HEK293 (cell line): ENCODE results near the gene PC.
A peak's percentile ranks its signal among the peaks of the same experiment; 100 is the strongest.

ENCODE experiments used
- GFI1B ChIP-seq: fragments of 450-650 bp; formaldehyde crosslinking; IDR thresholded peaks from 2 replicates; pipeline ENCODE4 v1.5.1; 2016; ENCODE audit warnings: missing biosample characterization, missing genetic modification characterization
- IKZF3 ChIP-seq: fragments of 450-650 bp; IDR thresholded peaks from 2 replicates; pipeline ENCODE4 v1.5.0; 2018; ENCODE audit warnings: missing biosample characterization, mild to moderate bottlenecking, missing genetic modification characterization, moderate library complexity
- MYNN ChIP-seq: fragments of 450-650 bp; formaldehyde crosslinking; IDR thresholded peaks from 2 replicates; pipeline ENCODE4 v1.5.1; 2016; ENCODE audit warnings: missing biosample characterization, missing genetic modification characterization, borderline replicate concordance
- OSR2 ChIP-seq: fragments of 450-650 bp; formaldehyde crosslinking; IDR thresholded peaks from 2 replicates; pipeline ENCODE4 v1.5.1; 2016; ENCODE audit warnings: missing biosample characterization, missing genetic modification characterization
- YY1 ChIP-seq: fragments of 450-650 bp; formaldehyde crosslinking; IDR thresholded peaks from 2 replicates; pipeline ENCODE4 v1.5.1; 2018; ENCODE audit warnings: missing biosample characterization, missing genetic modification characterization
- YY2 ChIP-seq: fragments of 450-650 bp; formaldehyde crosslinking; IDR thresholded peaks from 2 replicates; pipeline ENCODE4 v1.5.1; 2016; ENCODE audit warnings: missing biosample characterization, missing genetic modification characterization
- ZBTB21 ChIP-seq: fragments of 450-650 bp; formaldehyde crosslinking; IDR thresholded peaks from 2 replicates; pipeline ENCODE4 v1.5.1; 2017; ENCODE audit warnings: missing biosample characterization, missing genetic modification characterization
- ZBTB7A ChIP-seq: fragments of 450-650 bp; formaldehyde crosslinking; IDR thresholded peaks from 2 replicates; pipeline ENCODE4 v1.5.1; 2016; ENCODE audit warnings: low read depth, missing biosample characterization, missing genetic modification characterization
- ZEB2 ChIP-seq: fragments of 450-650 bp; formaldehyde crosslinking; IDR thresholded peaks from 2 replicates; pipeline ENCODE4 v1.5.1; 2016; ENCODE audit warnings: missing biosample characterization, missing genetic modification characterization
- ZNF146 ChIP-seq: fragments of 450-650 bp; formaldehyde crosslinking; IDR thresholded peaks from 2 replicates; pipeline ENCODE4 v1.5.1; 2016; ENCODE audit warnings: missing biosample characterization, missing genetic modification characterization
- ZNF155 ChIP-seq: fragments of 450-650 bp; formaldehyde crosslinking; IDR thresholded peaks from 2 replicates; pipeline ENCODE4 v1.5.1; 2016; ENCODE audit warnings: missing biosample characterization, missing genetic modification characterization
- ZNF221 ChIP-seq: fragments of 450-650 bp; formaldehyde crosslinking; IDR thresholded peaks from 2 replicates; pipeline ENCODE4 v1.5.1; 2017; ENCODE audit warnings: missing biosample characterization, missing genetic modification characterization, borderline replicate concordance
- ZNF350 ChIP-seq: fragments of 450-650 bp; formaldehyde crosslinking; IDR thresholded peaks from 2 replicates; pipeline ENCODE4 v1.5.0; 2017; ENCODE audit warnings: missing biosample characterization, mild to moderate bottlenecking, missing genetic modification characterization
- ZNF366 ChIP-seq: fragments of 450-650 bp; formaldehyde crosslinking; conservative IDR thresholded peaks from 2 replicates; pipeline ENCODE4 v1.5.1; 2016; ENCODE audit warnings: missing biosample characterization, missing genetic modification characterization
- ZNF37A ChIP-seq: fragments of 450-650 bp; IDR thresholded peaks from 2 replicates; pipeline ENCODE4 v1.5.1; 2018; ENCODE audit warnings: missing biosample characterization, missing genetic modification characterization
- ZNF48 ChIP-seq: fragments of 450-650 bp; formaldehyde crosslinking; IDR thresholded peaks from 2 replicates; pipeline ENCODE4 v1.5.1; 2016; ENCODE audit warnings: missing biosample characterization, missing genetic modification characterization
- ZNF514 ChIP-seq: fragments of 450-650 bp; formaldehyde crosslinking; IDR thresholded peaks from 2 replicates; pipeline ENCODE4 v1.5.1; 2016; ENCODE audit warnings: missing biosample characterization, missing genetic modification characterization
- ZNF558 ChIP-seq: fragments of 450-650 bp; formaldehyde crosslinking; IDR thresholded peaks from 2 replicates; pipeline ENCODE4 v1.5.1; 2016; ENCODE audit warnings: missing biosample characterization, missing genetic modification characterization
- ZNF621 ChIP-seq: fragments of 450-650 bp; formaldehyde crosslinking; IDR thresholded peaks from 2 replicates; pipeline ENCODE4 v1.5.1; 2017; ENCODE audit warnings: missing biosample characterization, missing genetic modification characterization
- ZNF768 ChIP-seq: fragments of 450-650 bp; formaldehyde crosslinking; IDR thresholded peaks from 2 replicates; pipeline ENCODE4 v1.5.1; 2018; ENCODE audit warnings: missing biosample characterization, mild to moderate bottlenecking, missing genetic modification characterization
- ZNF777 ChIP-seq: fragments of 450-650 bp; formaldehyde crosslinking; IDR thresholded peaks from 2 replicates; pipeline ENCODE4 v1.5.1; 2017; ENCODE audit warnings: missing biosample characterization, missing genetic modification characterization, borderline replicate concordance
- ZNF785 ChIP-seq: fragments of 450-650 bp; formaldehyde crosslinking; IDR thresholded peaks from 2 replicates; pipeline ENCODE4 v1.5.1; 2016; ENCODE audit warnings: missing biosample characterization, missing genetic modification characterization
- ZSCAN16 ChIP-seq: fragments of 450-650 bp; formaldehyde crosslinking; IDR thresholded peaks from 2 replicates; pipeline ENCODE4 v1.5.1; 2016; ENCODE audit warnings: missing biosample characterization, missing genetic modification characterization
- TF ChIP-seq, protein P1 (sequence below): fragments of 450-650 bp; formaldehyde crosslinking; IDR thresholded peaks from 2 replicates; pipeline ENCODE4 v1.5.1; 2016; ENCODE audit warnings: missing biosample characterization, missing genetic modification characterization
- TF ChIP-seq, protein P2 (sequence below): fragments of 450-650 bp; formaldehyde crosslinking; IDR thresholded peaks from 2 replicates; pipeline ENCODE4 v1.5.1; 2016; ENCODE audit warnings: missing biosample characterization, missing genetic modification characterization
- TF ChIP-seq, protein P3 (sequence below): fragments of 450-650 bp; formaldehyde crosslinking; IDR thresholded peaks from 2 replicates; pipeline ENCODE4 v1.5.1; 2017; ENCODE audit warnings: missing biosample characterization, missing genetic modification characterization
- TF ChIP-seq, protein P4 (sequence below): fragments of 450-650 bp; IDR thresholded peaks from 2 replicates; pipeline ENCODE4 v1.5.1; 2018; ENCODE audit warnings: missing biosample characterization, mild to moderate bottlenecking, missing genetic modification characterization
- TF ChIP-seq, protein P5 (sequence below): fragments of 450-650 bp; formaldehyde crosslinking; IDR thresholded peaks from 2 replicates; pipeline ENCODE4 v1.5.1; 2016; ENCODE audit warnings: missing biosample characterization, missing genetic modification characterization
- TF ChIP-seq, protein P6 (sequence below): fragments of 450-650 bp; formaldehyde crosslinking; IDR thresholded peaks from 2 replicates; pipeline ENCODE4 v1.5.1; 2016; ENCODE audit warnings: missing biosample characterization, missing genetic modification characterization

The PC gene

DNA sequence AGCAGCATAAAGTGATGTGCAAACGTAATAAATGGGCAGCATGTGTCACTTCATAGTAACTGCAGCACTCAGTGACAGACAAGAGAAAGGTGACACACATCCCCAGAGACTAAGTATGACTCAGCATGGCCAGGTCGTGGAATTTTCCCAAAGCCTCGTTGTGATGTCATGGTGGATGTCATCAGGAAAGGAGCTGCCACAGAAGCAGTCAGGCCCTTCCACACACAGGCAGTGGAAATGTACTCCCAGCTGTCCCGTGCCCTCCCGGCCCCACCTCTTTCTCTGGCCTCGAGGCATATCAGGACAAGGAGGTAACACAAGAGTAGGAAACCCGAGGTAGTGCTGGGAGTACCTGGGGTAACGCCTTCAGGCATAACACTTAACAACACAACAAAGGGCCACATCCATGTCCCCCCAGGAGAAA is 8.1 kb downstream of the PC start (continued):
- TF ChIP-seq ZNF146 (tag by site-specific recombination) (no peak), ZNF768 (tag by site-specific recombination) (no peak), ZNF777 (tag by site-specific recombination) (no peak), ZNF514 (tag by site-specific recombination) (no peak), ZNF48 (tag by site-specific recombination) (no peak), ZNF558 (tag by site-specific recombination) (peak; percentile 71), ZNF221 (tag by site-specific recombination) (no peak), ZNF350 (tag by site-specific recombination) (no peak), ZNF366 (tag by site-specific recombination) (peak; percentile 59; the same call in 1 of the 2 replicates), ZBTB7A (no peak), ZEB2 (peak; percentile 72), ZSCAN16 (tag by site-specific recombination) (no peak), ZNF155 (tag by site-specific recombination) (no peak), MYNN (tag by site-specific recombination) (no peak), ZBTB21 (tag by site-specific recombination) (peak; percentile 99), YY1 (tag by site-specific recombination) (no peak), OSR2 (peak; percentile 89), ZNF37A (tag by site-specific recombination) (no peak), GFI1B (tag by site-specific recombination) (no peak), ZNF785 (tag by site-specific recombination) (no peak), ZNF621 (tag by site-specific recombination) (no peak), YY2 (tag by site-specific recombination) (no peak), IKZF3 (peak; percentile 65)
- TF ChIP-seq, protein P1, sequence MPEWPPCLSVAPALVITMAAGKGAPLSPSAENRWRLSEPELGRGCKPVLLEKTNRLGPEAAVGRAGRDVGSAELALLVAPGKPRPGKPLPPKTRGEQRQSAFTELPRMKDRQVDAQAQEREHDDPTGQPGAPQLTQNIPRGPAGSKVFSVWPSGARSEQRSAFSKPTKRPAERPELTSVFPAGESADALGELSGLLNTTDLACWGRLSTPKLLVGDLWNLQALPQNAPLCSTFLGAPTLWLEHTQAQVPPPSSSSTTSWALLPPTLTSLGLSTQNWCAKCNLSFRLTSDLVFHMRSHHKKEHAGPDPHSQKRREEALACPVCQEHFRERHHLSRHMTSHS, result no peak
- TF ChIP-seq, protein P2, sequence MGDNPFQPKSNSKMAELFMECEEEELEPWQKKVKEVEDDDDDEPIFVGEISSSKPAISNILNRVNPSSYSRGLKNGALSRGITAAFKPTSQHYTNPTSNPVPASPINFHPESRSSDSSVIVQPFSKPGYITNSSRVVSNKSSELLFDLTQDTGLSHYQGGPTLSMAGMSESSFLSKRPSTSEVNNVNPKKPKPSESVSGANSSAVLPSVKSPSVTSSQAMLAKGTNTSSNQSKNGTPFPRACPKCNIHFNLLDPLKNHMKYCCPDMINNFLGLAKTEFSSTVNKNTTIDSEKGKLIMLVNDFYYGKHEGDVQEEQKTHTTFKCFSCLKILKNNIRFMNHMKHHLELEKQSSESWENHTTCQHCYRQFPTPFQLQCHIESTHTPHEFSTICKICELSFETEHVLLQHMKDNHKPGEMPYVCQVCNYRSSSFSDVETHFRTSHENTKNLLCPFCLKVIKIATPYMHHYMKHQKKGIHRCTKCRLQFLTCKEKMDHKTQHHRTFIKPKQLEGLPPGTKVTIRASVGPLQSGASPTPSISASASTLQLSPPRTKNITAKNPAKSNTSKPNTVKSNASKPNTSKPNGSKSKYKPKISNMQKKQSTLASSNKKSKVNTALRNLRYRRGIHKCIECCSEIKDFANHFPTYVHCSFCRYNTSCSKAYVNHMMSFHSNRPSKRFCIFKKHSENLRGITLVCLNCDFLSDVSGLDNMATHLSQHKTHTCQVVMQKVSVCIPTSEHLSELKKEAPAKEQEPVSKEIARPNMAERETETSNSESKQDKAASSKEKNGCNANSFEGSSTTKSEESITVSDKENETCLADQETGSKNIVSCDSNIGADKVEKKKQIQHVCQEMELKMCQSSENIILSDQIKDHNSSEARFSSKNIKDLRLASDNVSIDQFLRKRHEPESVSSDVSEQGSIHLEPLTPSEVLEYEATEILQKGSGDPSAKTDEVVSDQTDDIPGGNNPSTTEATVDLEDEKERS, result no peak
- TF ChIP-seq, protein P3, sequence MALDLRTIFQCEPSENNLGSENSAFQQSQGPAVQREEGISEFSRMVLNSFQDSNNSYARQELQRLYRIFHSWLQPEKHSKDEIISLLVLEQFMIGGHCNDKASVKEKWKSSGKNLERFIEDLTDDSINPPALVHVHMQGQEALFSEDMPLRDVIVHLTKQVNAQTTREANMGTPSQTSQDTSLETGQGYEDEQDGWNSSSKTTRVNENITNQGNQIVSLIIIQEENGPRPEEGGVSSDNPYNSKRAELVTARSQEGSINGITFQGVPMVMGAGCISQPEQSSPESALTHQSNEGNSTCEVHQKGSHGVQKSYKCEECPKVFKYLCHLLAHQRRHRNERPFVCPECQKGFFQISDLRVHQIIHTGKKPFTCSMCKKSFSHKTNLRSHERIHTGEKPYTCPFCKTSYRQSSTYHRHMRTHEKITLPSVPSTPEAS, result no peak
- TF ChIP-seq, protein P4, sequence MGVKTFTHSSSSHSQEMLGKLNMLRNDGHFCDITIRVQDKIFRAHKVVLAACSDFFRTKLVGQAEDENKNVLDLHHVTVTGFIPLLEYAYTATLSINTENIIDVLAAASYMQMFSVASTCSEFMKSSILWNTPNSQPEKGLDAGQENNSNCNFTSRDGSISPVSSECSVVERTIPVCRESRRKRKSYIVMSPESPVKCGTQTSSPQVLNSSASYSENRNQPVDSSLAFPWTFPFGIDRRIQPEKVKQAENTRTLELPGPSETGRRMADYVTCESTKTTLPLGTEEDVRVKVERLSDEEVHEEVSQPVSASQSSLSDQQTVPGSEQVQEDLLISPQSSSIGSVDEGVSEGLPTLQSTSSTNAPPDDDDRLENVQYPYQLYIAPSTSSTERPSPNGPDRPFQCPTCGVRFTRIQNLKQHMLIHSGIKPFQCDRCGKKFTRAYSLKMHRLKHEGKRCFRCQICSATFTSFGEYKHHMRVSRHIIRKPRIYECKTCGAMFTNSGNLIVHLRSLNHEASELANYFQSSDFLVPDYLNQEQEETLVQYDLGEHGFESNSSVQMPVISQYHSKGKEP (tag by site-specific recombination), result no peak
- TF ChIP-seq, protein P5, sequence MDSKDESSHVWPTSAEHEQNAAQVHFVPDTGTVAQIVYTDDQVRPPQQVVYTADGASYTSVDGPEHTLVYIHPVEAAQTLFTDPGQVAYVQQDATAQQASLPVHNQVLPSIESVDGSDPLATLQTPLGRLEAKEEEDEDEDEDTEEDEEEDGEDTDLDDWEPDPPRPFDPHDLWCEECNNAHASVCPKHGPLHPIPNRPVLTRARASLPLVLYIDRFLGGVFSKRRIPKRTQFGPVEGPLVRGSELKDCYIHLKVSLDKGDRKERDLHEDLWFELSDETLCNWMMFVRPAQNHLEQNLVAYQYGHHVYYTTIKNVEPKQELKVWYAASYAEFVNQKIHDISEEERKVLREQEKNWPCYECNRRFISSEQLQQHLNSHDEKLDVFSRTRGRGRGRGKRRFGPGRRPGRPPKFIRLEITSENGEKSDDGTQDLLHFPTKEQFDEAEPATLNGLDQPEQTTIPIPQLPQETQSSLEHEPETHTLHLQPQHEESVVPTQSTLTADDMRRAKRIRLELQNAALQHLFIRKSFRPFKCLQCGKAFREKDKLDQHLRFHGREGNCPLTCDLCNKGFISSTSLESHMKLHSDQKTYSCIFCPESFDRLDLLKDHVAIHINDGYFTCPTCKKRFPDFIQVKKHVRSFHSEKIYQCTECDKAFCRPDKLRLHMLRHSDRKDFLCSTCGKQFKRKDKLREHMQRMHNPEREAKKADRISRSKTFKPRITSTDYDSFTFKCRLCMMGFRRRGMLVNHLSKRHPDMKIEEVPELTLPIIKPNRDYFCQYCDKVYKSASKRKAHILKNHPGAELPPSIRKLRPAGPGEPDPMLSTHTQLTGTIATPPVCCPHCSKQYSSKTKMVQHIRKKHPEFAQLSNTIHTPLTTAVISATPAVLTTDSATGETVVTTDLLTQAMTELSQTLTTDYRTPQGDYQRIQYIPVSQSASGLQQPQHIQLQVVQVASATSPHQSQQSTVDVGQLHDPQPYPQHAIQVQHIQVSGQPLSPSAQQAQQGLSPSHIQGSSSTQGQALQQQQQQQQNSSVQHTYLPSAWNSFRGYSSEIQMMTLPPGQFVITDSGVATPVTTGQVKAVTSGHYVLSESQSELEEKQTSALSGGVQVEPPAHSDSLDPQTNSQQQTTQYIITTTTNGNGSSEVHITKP (tag by site-specific recombination), result peak; percentile 45; the same call in 1 of the 2 replicates
- TF ChIP-seq, protein P6, sequence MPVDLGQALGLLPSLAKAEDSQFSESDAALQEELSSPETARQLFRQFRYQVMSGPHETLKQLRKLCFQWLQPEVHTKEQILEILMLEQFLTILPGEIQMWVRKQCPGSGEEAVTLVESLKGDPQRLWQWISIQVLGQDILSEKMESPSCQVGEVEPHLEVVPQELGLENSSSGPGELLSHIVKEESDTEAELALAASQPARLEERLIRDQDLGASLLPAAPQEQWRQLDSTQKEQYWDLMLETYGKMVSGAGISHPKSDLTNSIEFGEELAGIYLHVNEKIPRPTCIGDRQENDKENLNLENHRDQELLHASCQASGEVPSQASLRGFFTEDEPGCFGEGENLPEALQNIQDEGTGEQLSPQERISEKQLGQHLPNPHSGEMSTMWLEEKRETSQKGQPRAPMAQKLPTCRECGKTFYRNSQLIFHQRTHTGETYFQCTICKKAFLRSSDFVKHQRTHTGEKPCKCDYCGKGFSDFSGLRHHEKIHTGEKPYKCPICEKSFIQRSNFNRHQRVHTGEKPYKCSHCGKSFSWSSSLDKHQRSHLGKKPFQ (tag by site-specific recombination), result no peak
